Nephron (organoid): ENCODE data around the gene RWDD4.

Experiments used
- H3K27ac Mint-ChIP-seq, 3 experiments: 2 replicates each; pipeline ENCODE4 v1.8.0; 2020; ENCODE audit warnings: mixed read lengths in 3 of 3, mild to moderate bottlenecking in 2 of 3, moderate library complexity in 1 of 3
- H3K27me3 Mint-ChIP-seq: 2 replicates; pipeline ENCODE4 v1.8.0; 2021; ENCODE audit warnings: low read depth, mild to moderate bottlenecking, moderate library complexity, mixed read lengths
- H3K36me3 Mint-ChIP-seq: 2 replicates; pipeline ENCODE4 v1.8.0; 2020; ENCODE audit warnings: low read depth, mixed read lengths
- H3K4me1 Mint-ChIP-seq: 2 replicates; pipeline ENCODE4 v1.8.0; 2020; ENCODE audit warnings: mixed read lengths
- H3K4me3 Mint-ChIP-seq, 3 experiments: 2 replicates each; pipeline ENCODE4 v1.8.0; 2020; ENCODE audit warnings: mild to moderate bottlenecking in 3 of 3, mixed read lengths in 3 of 3, moderate library complexity in 2 of 3
- H3K9me3 Mint-ChIP-seq: 2 replicates; pipeline ENCODE4 v1.8.0; 2020; ENCODE audit warnings: mixed read lengths
- CTCF ChIP-seq, 3 experiments: fragments of 200-600 bp; sonication (generic); IDR thresholded peaks; one replicate each; pipeline ENCODE4 v1.5.0; 2021; ENCODE audit warnings: antibody characterized with exemption in 3 of 3; ENCODE audit not compliant: unreplicated experiment in 3 of 3

Gene RWDD4

GRCh38 chr4:183645326-183645725, 13.7 kb downstream of the RWDD4 start:
- H3K27ac Mint-ChIP-seq, result no peak overlapping the region
- H3K9me3 Mint-ChIP-seq, result no peaks in the 10 kb centered on the region
- no peak overlapping the region for H3K4me3 Mint-ChIP-seq
- H3K4me1 Mint-ChIP-seq, result no peaks in the 10 kb centered on the region
- H3K27me3 Mint-ChIP-seq, result no peaks in the 10 kb centered on the region
- no peak for TF ChIP-seq CTCF (IDR thresholded peaks at IDR 0.05; ENCODE audit: unreplicated experiment in 3 of 3)
- peaks cover 32% of the 10 kb centered on the region for H3K36me3 Mint-ChIP-seq

- TF ChIP-seq CTCF (IDR thresholded peaks at IDR 0.05; ENCODE audit: unreplicated experiment in 3 of 3), result no peak
Measured at GRCh38 chr4:183639291-183639690, 19.7 kb downstream of the RWDD4 start.

GRCh38 chr4:183638436-183638835, 20.5 kb downstream of the RWDD4 start:
- Mint-ChIP-seq H3K4me3 (no peak overlapping the region), H3K9me3 (no peaks in the 10 kb centered on the region), H3K27me3 (no peaks in the 10 kb centered on the region), H3K27ac (peak overlapping the region in 1 of 3 experiments; percentile 60), H3K36me3 (peaks cover 8% of the 10 kb centered on the region), H3K4me1 (peaks cover 20% of the 10 kb centered on the region)
- TF ChIP-seq CTCF (IDR thresholded peaks at IDR 0.05; ENCODE audit: unreplicated experiment in 3 of 3), result no peak

More at GRCh38 chr4:183639291-183639690, 19.7 kb downstream of the RWDD4 start:
- Mint-ChIP-seq H3K4me1 (peaks cover 20% of the 10 kb centered on the region), H3K36me3 (peaks cover 15% of the 10 kb centered on the region), H3K27me3 (no peaks in the 10 kb centered on the region), H3K4me3 (no peak overlapping the region), H3K9me3 (no peaks in the 10 kb centered on the region), H3K27ac (peak overlapping the region in 1 of 3 experiments; percentile 27)

- H3K27ac Mint-ChIP-seq, result peak overlapping the region; percentile 94 to 96 (median 96)
- TF ChIP-seq CTCF (IDR thresholded peaks at IDR 0.05; ENCODE audit: unreplicated experiment in 3 of 3), result no peak
- H3K27me3 Mint-ChIP-seq, result no peaks in the 10 kb centered on the region
- H3K36me3 Mint-ChIP-seq, result peaks cover 6% of the 10 kb centered on the region
- H3K9me3 Mint-ChIP-seq, result no peaks in the 10 kb centered on the region
- H3K4me1 Mint-ChIP-seq, result peaks cover 20% of the 10 kb centered on the region
- H3K4me3 Mint-ChIP-seq, result no peak overlapping the region
Measured at GRCh38 chr4:183637461-183637860, 21.5 kb downstream of the RWDD4 start.

GRCh38 chr4:183636923-183637322, 22.1 kb downstream of the RWDD4 start:
- H3K4me3 Mint-ChIP-seq, result no peak overlapping the region
- peaks cover 4% of the 10 kb centered on the region for H3K36me3 Mint-ChIP-seq
- peaks cover 20% of the 10 kb centered on the region for H3K4me1 Mint-ChIP-seq
- TF ChIP-seq CTCF (IDR thresholded peaks at IDR 0.05; ENCODE audit: unreplicated experiment in 3 of 3), result no peak
- H3K27ac Mint-ChIP-seq, result peak overlapping the region; percentile 94 to 96 (median 96)
- H3K9me3 Mint-ChIP-seq, result no peaks in the 10 kb centered on the region
- no peaks in the 10 kb centered on the region for H3K27me3 Mint-ChIP-seq

GRCh38 chr4:183636503-183636902, 22.5 kb downstream of the RWDD4 start:
- peak overlapping the region in 1 of 3 experiments; percentile 2 for H3K4me3 Mint-ChIP-seq
- no peaks in the 10 kb centered on the region for H3K9me3 Mint-ChIP-seq
- H3K27me3 Mint-ChIP-seq, result no peaks in the 10 kb centered on the region
- H3K27ac Mint-ChIP-seq, result peak overlapping the region; percentile 94 to 96 (median 96)
- H3K36me3 Mint-ChIP-seq, result peaks cover 4% of the 10 kb centered on the region
- peaks cover 20% of the 10 kb centered on the region for H3K4me1 Mint-ChIP-seq
- no peak for TF ChIP-seq CTCF (IDR thresholded peaks at IDR 0.05; ENCODE audit: unreplicated experiment in 3 of 3)
